WTC11 (cell line): Measurements from ENCODE around the gene BNC2. TPM values are rescaled to one million over a fixed set of nuclear protein-coding genes. Genes with fewer than 3 reads are reported as not detected.

ENCODE experiments used
- ATAC-seq: fragments of 200-7000 bp; cut with Tn5 transposase; 2 replicates; pipeline ENCODE4 v1.10.0; 2021; ENCODE audit warnings: mild to moderate bottlenecking, moderate library complexity
- CTCF ChIA-PET: fragments of 300-600 bp; sonication (Branson Sonifier 250); formaldehyde crosslinking; loops from one replicate; lab custom pipeline; 2021; ENCODE audit warnings: antibody characterized with exemption; lab: Charles Lee
- POLR2A ChIA-PET: fragments of 350-600 bp; sonication (Branson Sonifier 250); formaldehyde crosslinking; loops from one replicate; lab custom pipeline; 2021; ENCODE audit warnings: antibody characterized with exemption; lab: Charles Lee
- DNase-seq: peaks from one replicate; pipeline ENCODE4 v3.0.0; 2021; ENCODE audit warnings: low spot score
- H3K27ac Mint-ChIP-seq: 2 replicates; pipeline ENCODE4 v1.8.0; 2021; ENCODE audit warnings: mixed read lengths
- H3K27me3 Mint-ChIP-seq: 2 replicates; pipeline ENCODE4 v1.8.0; 2021; ENCODE audit warnings: low read depth, mild to moderate bottlenecking, moderate library complexity, mixed read lengths
- H3K36me3 Mint-ChIP-seq: 2 replicates; pipeline ENCODE4 v1.8.0; 2021; ENCODE audit warnings: mixed read lengths
- H3K4me1 Mint-ChIP-seq: 2 replicates; pipeline ENCODE4 v1.8.0; 2022; ENCODE audit warnings: mixed read lengths
- H3K4me3 Mint-ChIP-seq: 2 replicates; pipeline ENCODE4 v1.8.0; 2021; ENCODE audit warnings: mild to moderate bottlenecking, moderate library complexity, mixed read lengths
- H3K9me3 Mint-ChIP-seq: 2 replicates; pipeline ENCODE4 v1.8.0; 2021; ENCODE audit warnings: mixed read lengths
- CREB1 ChIP-seq: sonication (generic); formaldehyde crosslinking; IDR thresholded peaks from 2 replicates; pipeline ENCODE4 v1.8.0; 2023; ENCODE audit warnings: mild to moderate bottlenecking, missing genetic modification reagents
- EMX1 ChIP-seq: fragments of 250-450 bp; sonication (Bioruptor Pico); IDR thresholded peaks from 2 replicates; pipeline ENCODE4 v1.8.0; 2021; ENCODE audit warnings: mild to moderate bottlenecking
- FOXP1 ChIP-seq: sonication (generic); formaldehyde crosslinking; IDR thresholded peaks from 2 replicates; pipeline ENCODE4 v1.8.0; 2022; ENCODE audit warnings: missing genetic modification reagents, mild to moderate bottlenecking, moderate library complexity, borderline replicate concordance
- GABPB1 ChIP-seq: sonication (generic); formaldehyde crosslinking; IDR thresholded peaks from 2 replicates; pipeline ENCODE4 v1.8.1; 2023; ENCODE audit warnings: mild to moderate bottlenecking, missing genetic modification reagents
- JUN ChIP-seq: sonication (generic); formaldehyde crosslinking; IDR thresholded peaks from 2 replicates; pipeline ENCODE4 v1.8.0; 2023; ENCODE audit warnings: mild to moderate bottlenecking, missing genetic modification reagents
- NFE2L1 ChIP-seq: sonication (generic); formaldehyde crosslinking; IDR thresholded peaks from 2 replicates; pipeline ENCODE4 v1.8.1; 2023; ENCODE audit warnings: missing genetic modification reagents
- NR3C1 ChIP-seq: sonication (generic); formaldehyde crosslinking; conservative IDR thresholded peaks from 2 replicates; pipeline ENCODE4 v1.8.1; 2023; ENCODE audit warnings: low read depth, mild to moderate bottlenecking, missing genetic modification reagents
- PRRX2 ChIP-seq: fragments of 250-450 bp; sonication (Bioruptor Pico); IDR thresholded peaks from 2 replicates; pipeline ENCODE4 v1.8.0; 2021; ENCODE audit warnings: mild to moderate bottlenecking
- SMAD3 ChIP-seq: sonication (generic); formaldehyde crosslinking; IDR thresholded peaks from 2 replicates; pipeline ENCODE4 v1.8.0; 2022; ENCODE audit warnings: missing genetic modification reagents, mild to moderate bottlenecking, borderline replicate concordance
- ZNF263 ChIP-seq: sonication (generic); formaldehyde crosslinking; IDR thresholded peaks from 2 replicates; pipeline ENCODE4 v1.8.1; 2022; ENCODE audit warnings: low read depth, mild to moderate bottlenecking, moderate library complexity, missing genetic modification reagents
- ZNF317 ChIP-seq: sonication (generic); formaldehyde crosslinking; IDR thresholded peaks from 2 replicates; pipeline ENCODE4 v1.8.1; 2023; ENCODE audit warnings: low read depth, mild to moderate bottlenecking, moderate library complexity, missing genetic modification reagents, borderline replicate concordance
- ZNF416 ChIP-seq: fragments of 250-450 bp; sonication (Bioruptor Pico); IDR thresholded peaks from 2 replicates; pipeline ENCODE4 v1.9.0; 2021; ENCODE audit warnings: mild to moderate bottlenecking, inconsistent platforms
- total RNA-seq: library from RNA; stranded (reverse); gene quantifications from 3 replicates; pipeline ENCODE4 v1.2.3, GENCODE V29; 2021
- TF ChIP-seq, protein P1 (sequence below): sonication (generic); formaldehyde crosslinking; IDR thresholded peaks from 2 replicates; pipeline ENCODE4 v1.8.0; 2022; ENCODE audit warnings: mild to moderate bottlenecking, missing genetic modification reagents
- TF ChIP-seq, protein P2 (sequence below): fragments of 250-450 bp; sonication (Bioruptor Pico); conservative IDR thresholded peaks from 2 replicates; pipeline ENCODE4 v1.9.0; 2021; ENCODE audit warnings: mild to moderate bottlenecking
- TF ChIP-seq, protein P3 (sequence below): sonication (generic); formaldehyde crosslinking; conservative IDR thresholded peaks from 2 replicates; pipeline ENCODE4 v1.8.1; 2022; ENCODE audit warnings: mild to moderate bottlenecking, missing genetic modification reagents
- TF ChIP-seq, protein P4 (sequence below): fragments of 250-450 bp; sonication (Bioruptor Pico); IDR thresholded peaks from 2 replicates; pipeline ENCODE4 v1.9.0; 2021; ENCODE audit warnings: moderate library complexity, mild to moderate bottlenecking, inconsistent platforms, borderline replicate concordance
- TF ChIP-seq, protein P5 (sequence below): fragments of 250-450 bp; sonication (Bioruptor Pico); IDR thresholded peaks from 2 replicates; pipeline ENCODE4 v1.8.0; 2021; ENCODE audit warnings: mild to moderate bottlenecking
- TF ChIP-seq, protein P6 (sequence below): sonication (generic); formaldehyde crosslinking; IDR thresholded peaks from 2 replicates; pipeline ENCODE4 v1.8.0; 2023; ENCODE audit warnings: mild to moderate bottlenecking, missing genetic modification reagents
- TF ChIP-seq, protein P7 (sequence below): sonication (generic); formaldehyde crosslinking; IDR thresholded peaks from 2 replicates; pipeline ENCODE4 v1.8.1; 2023; ENCODE audit warnings: mild to moderate bottlenecking, missing genetic modification reagents, moderate library complexity
- TF ChIP-seq, protein P8 (sequence below): sonication (generic); formaldehyde crosslinking; IDR thresholded peaks from 2 replicates; pipeline ENCODE4 v1.8.1; 2023; ENCODE audit warnings: mild to moderate bottlenecking, missing genetic modification reagents

BNC2 gene
- total RNA-seq, 1 experiment from 2014 or later, result 33.3 TPM

DNA sequence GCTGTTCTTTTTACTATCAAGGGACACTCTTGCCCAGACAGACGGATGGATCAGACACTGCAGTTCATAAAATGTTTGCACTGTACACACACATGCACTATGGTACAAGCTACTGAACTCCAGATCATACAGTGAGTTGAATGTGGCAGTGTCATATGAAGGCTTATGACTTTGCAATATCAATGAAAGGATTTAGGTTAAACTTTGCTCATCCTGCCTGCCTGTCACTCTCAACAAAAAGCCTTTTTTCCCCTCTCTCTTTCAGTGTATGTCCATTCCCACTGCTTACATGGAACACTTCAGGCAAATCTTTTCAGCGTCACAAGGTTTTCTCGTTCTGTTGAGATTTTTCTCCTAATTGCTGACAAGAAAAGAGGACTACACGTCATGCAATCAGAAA is 97.4 kb downstream of the BNC2 start (continued):
- TF ChIP-seq, protein P1, sequence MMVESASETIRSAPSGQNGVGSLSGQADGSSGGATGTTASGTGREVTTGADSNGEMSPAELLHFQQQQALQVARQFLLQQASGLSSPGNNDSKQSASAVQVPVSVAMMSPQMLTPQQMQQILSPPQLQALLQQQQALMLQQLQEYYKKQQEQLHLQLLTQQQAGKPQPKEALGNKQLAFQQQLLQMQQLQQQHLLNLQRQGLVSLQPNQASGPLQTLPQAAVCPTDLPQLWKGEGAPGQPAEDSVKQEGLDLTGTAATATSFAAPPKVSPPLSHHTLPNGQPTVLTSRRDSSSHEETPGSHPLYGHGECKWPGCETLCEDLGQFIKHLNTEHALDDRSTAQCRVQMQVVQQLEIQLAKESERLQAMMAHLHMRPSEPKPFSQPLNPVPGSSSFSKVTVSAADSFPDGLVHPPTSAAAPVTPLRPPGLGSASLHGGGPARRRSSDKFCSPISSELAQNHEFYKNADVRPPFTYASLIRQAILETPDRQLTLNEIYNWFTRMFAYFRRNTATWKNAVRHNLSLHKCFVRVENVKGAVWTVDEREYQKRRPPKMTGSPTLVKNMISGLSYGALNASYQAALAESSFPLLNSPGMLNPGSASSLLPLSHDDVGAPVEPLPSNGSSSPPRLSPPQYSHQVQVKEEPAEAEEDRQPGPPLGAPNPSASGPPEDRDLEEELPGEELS (CRISPR knock-in tag), result no peak
- TF ChIP-seq GABPB1 (CRISPR knock-in tag) (no peak), NR3C1 (CRISPR knock-in tag) (no peak), SMAD3 (CRISPR knock-in tag) (no peak), FOXP1 (CRISPR knock-in tag) (no peak)
- TF ChIP-seq, protein P2, sequence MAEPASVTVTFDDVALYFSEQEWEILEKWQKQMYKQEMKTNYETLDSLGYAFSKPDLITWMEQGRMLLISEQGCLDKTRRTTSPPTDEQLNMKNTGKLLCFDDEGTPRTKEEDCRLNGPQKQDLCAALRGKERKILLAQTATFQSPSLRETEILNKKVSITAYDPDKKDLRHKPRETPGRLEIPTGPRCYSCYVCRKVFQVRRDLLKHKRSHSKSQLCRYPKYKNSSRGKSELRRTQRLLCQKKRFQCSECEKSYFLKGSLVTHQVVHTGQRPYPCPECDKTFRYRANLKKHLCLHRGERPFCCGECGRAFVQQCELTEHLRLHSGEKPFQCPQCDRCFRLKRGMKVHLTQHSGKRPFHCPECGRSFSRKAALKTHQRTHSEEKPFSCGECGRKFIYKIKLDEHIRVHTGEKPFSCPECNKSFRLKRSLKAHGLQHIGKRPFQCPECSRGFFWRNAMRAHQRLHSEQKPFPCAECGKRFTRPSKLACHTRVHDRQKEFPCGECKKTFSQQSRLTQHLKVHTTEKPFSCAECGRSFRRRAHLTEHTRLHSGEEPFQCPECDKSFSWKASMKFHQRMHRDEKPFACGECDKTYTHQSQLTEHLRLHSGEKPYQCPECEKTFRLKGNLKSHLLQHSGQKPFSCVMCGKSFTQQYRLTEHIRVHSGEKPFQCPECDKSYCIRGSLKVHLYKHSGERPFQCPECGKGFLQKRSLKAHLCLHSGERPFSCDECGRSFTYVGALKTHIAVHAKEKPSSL (CRISPR knock-in tag), result no peak

DNA sequence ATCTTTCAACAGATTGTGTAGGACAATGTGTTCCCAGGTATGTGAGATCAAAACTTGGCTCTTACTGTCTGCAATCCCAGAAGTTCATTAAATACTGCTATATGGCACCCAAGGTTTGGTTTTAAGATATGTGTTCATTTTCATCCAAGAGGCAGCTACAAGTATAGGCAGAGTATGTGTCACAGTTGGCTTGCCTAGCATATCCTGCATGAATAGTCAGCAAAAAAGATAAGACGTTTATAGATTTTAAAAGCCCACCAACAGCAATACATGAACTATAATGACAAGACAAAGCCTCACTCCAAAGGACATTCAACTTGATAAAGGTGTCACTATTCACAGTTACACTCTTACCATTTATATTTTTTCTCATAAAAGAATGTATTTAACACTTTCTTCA is 99.1 kb downstream of the BNC2 start:
- 0 out of 2 replicates have a peak, but pooled peaks cover 2% of the 10 kb centered on the region for H3K36me3 Mint-ChIP-seq
- ATAC-seq (no peak), DNase-seq (no peak)
- ChIA-PET CTCF (no interaction called here), POLR2A (no interaction called here)
- H3K4me3 Mint-ChIP-seq, result no peak overlapping the region
- H3K27me3 Mint-ChIP-seq, result no peaks in the 10 kb centered on the region
- H3K4me1 Mint-ChIP-seq, result peaks cover 91% of the 10 kb centered on the region
- H3K9me3 Mint-ChIP-seq, result peaks cover 5% of the 10 kb centered on the region
- peak overlapping the region; percentile 39; the same call in 1 of the 2 replicates for H3K27ac Mint-ChIP-seq
- TF ChIP-seq CREB1 (CRISPR knock-in tag) (no peak), ZNF317 (CRISPR knock-in tag) (no peak), EMX1 (CRISPR knock-in tag) (no peak), ZNF263 (CRISPR knock-in tag) (no peak), NR3C1 (CRISPR knock-in tag) (no peak), NFE2L1 (CRISPR knock-in tag) (no peak), ZNF416 (CRISPR knock-in tag) (no peak), JUN (CRISPR knock-in tag) (no peak), PRRX2 (CRISPR knock-in tag) (no peak)
- TF ChIP-seq, protein P3, sequence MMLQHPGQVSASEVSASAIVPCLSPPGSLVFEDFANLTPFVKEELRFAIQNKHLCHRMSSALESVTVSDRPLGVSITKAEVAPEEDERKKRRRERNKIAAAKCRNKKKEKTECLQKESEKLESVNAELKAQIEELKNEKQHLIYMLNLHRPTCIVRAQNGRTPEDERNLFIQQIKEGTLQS (CRISPR knock-in tag), result no peak
- TF ChIP-seq, protein P4, sequence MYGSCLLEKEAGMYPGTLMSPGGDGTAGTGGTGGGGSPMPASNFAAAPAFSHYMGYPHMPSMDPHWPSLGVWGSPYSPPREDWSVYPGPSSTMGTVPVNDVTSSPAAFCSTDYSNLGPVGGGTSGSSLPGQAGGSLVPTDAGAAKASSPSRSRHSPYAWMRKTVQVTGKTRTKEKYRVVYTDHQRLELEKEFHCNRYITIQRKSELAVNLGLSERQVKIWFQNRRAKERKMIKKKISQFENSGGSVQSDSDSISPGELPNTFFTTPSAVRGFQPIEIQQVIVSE, result no peak
- TF ChIP-seq, protein P5, sequence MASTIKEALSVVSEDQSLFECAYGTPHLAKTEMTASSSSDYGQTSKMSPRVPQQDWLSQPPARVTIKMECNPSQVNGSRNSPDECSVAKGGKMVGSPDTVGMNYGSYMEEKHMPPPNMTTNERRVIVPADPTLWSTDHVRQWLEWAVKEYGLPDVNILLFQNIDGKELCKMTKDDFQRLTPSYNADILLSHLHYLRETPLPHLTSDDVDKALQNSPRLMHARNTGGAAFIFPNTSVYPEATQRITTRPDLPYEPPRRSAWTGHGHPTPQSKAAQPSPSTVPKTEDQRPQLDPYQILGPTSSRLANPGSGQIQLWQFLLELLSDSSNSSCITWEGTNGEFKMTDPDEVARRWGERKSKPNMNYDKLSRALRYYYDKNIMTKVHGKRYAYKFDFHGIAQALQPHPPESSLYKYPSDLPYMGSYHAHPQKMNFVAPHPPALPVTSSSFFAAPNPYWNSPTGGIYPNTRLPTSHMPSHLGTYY (CRISPR knock-in tag), result no peak
- TF ChIP-seq, protein P6, sequence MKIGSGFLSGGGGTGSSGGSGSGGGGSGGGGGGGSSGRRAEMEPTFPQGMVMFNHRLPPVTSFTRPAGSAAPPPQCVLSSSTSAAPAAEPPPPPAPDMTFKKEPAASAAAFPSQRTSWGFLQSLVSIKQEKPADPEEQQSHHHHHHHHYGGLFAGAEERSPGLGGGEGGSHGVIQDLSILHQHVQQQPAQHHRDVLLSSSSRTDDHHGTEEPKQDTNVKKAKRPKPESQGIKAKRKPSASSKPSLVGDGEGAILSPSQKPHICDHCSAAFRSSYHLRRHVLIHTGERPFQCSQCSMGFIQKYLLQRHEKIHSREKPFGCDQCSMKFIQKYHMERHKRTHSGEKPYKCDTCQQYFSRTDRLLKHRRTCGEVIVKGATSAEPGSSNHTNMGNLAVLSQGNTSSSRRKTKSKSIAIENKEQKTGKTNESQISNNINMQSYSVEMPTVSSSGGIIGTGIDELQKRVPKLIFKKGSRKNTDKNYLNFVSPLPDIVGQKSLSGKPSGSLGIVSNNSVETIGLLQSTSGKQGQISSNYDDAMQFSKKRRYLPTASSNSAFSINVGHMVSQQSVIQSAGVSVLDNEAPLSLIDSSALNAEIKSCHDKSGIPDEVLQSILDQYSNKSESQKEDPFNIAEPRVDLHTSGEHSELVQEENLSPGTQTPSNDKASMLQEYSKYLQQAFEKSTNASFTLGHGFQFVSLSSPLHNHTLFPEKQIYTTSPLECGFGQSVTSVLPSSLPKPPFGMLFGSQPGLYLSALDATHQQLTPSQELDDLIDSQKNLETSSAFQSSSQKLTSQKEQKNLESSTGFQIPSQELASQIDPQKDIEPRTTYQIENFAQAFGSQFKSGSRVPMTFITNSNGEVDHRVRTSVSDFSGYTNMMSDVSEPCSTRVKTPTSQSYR (CRISPR knock-in tag), result no peak
- TF ChIP-seq, protein P7, sequence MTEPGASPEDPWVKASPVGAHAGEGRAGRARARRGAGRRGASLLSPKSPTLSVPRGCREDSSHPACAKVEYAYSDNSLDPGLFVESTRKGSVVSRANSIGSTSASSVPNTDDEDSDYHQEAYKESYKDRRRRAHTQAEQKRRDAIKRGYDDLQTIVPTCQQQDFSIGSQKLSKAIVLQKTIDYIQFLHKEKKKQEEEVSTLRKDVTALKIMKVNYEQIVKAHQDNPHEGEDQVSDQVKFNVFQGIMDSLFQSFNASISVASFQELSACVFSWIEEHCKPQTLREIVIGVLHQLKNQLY (CRISPR knock-in tag), result no peak
- TF ChIP-seq, protein P8, sequence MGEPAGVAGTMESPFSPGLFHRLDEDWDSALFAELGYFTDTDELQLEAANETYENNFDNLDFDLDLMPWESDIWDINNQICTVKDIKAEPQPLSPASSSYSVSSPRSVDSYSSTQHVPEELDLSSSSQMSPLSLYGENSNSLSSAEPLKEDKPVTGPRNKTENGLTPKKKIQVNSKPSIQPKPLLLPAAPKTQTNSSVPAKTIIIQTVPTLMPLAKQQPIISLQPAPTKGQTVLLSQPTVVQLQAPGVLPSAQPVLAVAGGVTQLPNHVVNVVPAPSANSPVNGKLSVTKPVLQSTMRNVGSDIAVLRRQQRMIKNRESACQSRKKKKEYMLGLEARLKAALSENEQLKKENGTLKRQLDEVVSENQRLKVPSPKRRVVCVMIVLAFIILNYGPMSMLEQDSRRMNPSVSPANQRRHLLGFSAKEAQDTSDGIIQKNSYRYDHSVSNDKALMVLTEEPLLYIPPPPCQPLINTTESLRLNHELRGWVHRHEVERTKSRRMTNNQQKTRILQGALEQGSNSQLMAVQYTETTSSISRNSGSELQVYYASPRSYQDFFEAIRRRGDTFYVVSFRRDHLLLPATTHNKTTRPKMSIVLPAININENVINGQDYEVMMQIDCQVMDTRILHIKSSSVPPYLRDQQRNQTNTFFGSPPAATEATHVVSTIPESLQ (CRISPR knock-in tag), result no peak
